Endothelial cell of umbilical vein (primary cell): ENCODE results near the gene HMCN1.

Experiments used
- EZH2 ChIP-seq: IDR thresholded peaks from 2 replicates; pipeline ENCODE4 v1.6.1; 2012; ENCODE audit warnings: borderline replicate concordance, low read depth, mild to moderate bottlenecking, moderate library complexity, low read length, inconsistent platforms; ENCODE audit not compliant: severe bottlenecking
- TF ChIP-seq, protein P1 (sequence below), 2 donors: IDR thresholded peaks; 1 replicate in 1 of 2; 2 replicates in 1 of 2; pipeline ENCODE4 v1.5.1; 2011; ENCODE audit warnings: low read length in 2 of 2, mild to moderate bottlenecking in 2 of 2, moderate library complexity in 2 of 2, control low read depth in 1 of 2, inconsistent platforms in 1 of 2, low read depth in 1 of 2; ENCODE audit not compliant: insufficient read depth in 1 of 2; ENCODE audit errors: extremely low read depth in 1 of 2

- TF ChIP-seq, protein P1, sequence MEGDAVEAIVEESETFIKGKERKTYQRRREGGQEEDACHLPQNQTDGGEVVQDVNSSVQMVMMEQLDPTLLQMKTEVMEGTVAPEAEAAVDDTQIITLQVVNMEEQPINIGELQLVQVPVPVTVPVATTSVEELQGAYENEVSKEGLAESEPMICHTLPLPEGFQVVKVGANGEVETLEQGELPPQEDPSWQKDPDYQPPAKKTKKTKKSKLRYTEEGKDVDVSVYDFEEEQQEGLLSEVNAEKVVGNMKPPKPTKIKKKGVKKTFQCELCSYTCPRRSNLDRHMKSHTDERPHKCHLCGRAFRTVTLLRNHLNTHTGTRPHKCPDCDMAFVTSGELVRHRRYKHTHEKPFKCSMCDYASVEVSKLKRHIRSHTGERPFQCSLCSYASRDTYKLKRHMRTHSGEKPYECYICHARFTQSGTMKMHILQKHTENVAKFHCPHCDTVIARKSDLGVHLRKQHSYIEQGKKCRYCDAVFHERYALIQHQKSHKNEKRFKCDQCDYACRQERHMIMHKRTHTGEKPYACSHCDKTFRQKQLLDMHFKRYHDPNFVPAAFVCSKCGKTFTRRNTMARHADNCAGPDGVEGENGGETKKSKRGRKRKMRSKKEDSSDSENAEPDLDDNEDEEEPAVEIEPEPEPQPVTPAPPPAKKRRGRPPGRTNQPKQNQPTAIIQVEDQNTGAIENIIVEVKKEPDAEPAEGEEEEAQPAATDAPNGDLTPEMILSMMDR (IDR thresholded peaks at IDR 0.05; ENCODE audit: extremely low read depth in 1 of 2, insufficient read depth in 1 of 2, low read depth in 1 of 2, low read length in 2 of 2), result no peak
- TF ChIP-seq EZH2, result no peak
Measured at GRCh38 chr1:185926588-185926987, 192.4 kb downstream of the HMCN1 start.
